Caco-2 (cell line): Measurements from ENCODE around the gene FCHSD2. TPM values are rescaled to one million over a fixed set of nuclear protein-coding genes. Genes with fewer than 3 reads are reported as not detected.
A peak's percentile ranks its signal among the peaks of the same experiment; 100 is the strongest.

Experiments used
- BruUV-seq: library from RNA; stranded (reverse); fragments of 400-500 nt; replicated peaks from 2 replicates; lab custom pipeline; 2021; lab: Mats Ljungman, UMichigan
- CTCF ChIA-PET: fragments of 300-600 bp; sonication (Branson Sonifier 250); formaldehyde crosslinking; loops from one replicate; lab custom pipeline; 2022; ENCODE audit warnings: antibody characterized with exemption; lab: Charles Lee
- POLR2A ChIA-PET: fragments of 300-600 bp; sonication (Branson Sonifier 250); formaldehyde crosslinking; loops from one replicate; lab custom pipeline; 2022; ENCODE audit warnings: antibody characterized with exemption; lab: Charles Lee
- DNase-seq, 2 experiments: peaks; one replicate each; pipeline versions ENCODE4 v3.0.0 to v3.0.0-alpha.2; 2020 to 2022
- H3K27me3 ChIP-seq: replicated peaks from 2 replicates; pipeline ENCODE4 v1.6.0; 2011; ENCODE audit warnings: low read length; ENCODE audit not compliant: control insufficient read depth, insufficient read depth
- H3K36me3 ChIP-seq: 2 replicates; pipeline ENCODE4 v1.5.1; 2011; ENCODE audit warnings: low read length; ENCODE audit not compliant: control insufficient read depth, insufficient read depth
- H3K4me1 ChIP-seq: fragments of 250-450 bp; sonication (Bioruptor Pico); 2 replicates; pipeline ENCODE4 v1.5.1; 2020; ENCODE audit warnings: mild to moderate bottlenecking
- H3K4me3 ChIP-seq: 2 replicates; pipeline ENCODE4 v1.5.1; 2011; ENCODE audit warnings: low read depth, mild to moderate bottlenecking, control low read depth, low read length
- H3K9me3 ChIP-seq: fragments of 250-450 bp; sonication (Bioruptor Pico); 2 replicates; pipeline ENCODE4 v1.5.1; 2020; ENCODE audit warnings: mild to moderate bottlenecking, moderate library complexity
- H3K27ac Mint-ChIP-seq: one replicate; pipeline ENCODE4 v1.8.0; 2022; ENCODE audit warnings: mixed read lengths; ENCODE audit not compliant: unreplicated experiment
- H3K27me3 Mint-ChIP-seq: one replicate; pipeline ENCODE4 v1.8.0; 2022; ENCODE audit warnings: mixed read lengths; ENCODE audit not compliant: insufficient read depth, unreplicated experiment
- H3K36me3 Mint-ChIP-seq: one replicate; pipeline ENCODE4 v1.8.0; 2022; ENCODE audit warnings: mild to moderate bottlenecking, mixed read lengths; ENCODE audit not compliant: insufficient read depth, unreplicated experiment
- H3K4me1 Mint-ChIP-seq: one replicate; pipeline ENCODE4 v1.8.0; 2022; ENCODE audit warnings: low read depth, mixed read lengths; ENCODE audit not compliant: unreplicated experiment
- H3K4me3 Mint-ChIP-seq: one replicate; pipeline ENCODE4 v1.8.0; 2022; ENCODE audit warnings: mild to moderate bottlenecking, moderate library complexity, mixed read lengths; ENCODE audit not compliant: unreplicated experiment
- H3K9me3 Mint-ChIP-seq: one replicate; pipeline ENCODE4 v1.8.0; 2022; ENCODE audit warnings: mixed read lengths; ENCODE audit not compliant: unreplicated experiment
- CTCF ChIP-seq, 2 experiments: fragments of 200-600 bp in 1 of 2; IDR thresholded peaks; 1 replicate in 1 of 2; 2 replicates in 1 of 2; pipeline versions ENCODE4 v1.5.1 to v1.8.0; 2011 to 2022; ENCODE audit warnings: antibody characterized with exemption in 1 of 2, control low read depth in 1 of 2, inconsistent platforms in 1 of 2, low read depth in 1 of 2, low read length in 1 of 2, mild to moderate bottlenecking in 1 of 2, moderate library complexity in 1 of 2; ENCODE audit not compliant: insufficient read depth in 1 of 2, severe bottlenecking in 1 of 2, unreplicated experiment in 1 of 2
- intact Hi-C: fragments of 100-400 bp; cut with micrococcal nuclease; formaldehyde crosslinking; loops from one replicate; pipeline ENCODE4 v1.10.0; 2022; ENCODE audit not compliant: unreplicated experiment
- total RNA-seq: library from RNA; stranded (reverse); gene quantifications from 2 replicates; pipeline ENCODE4 v1.2.3, GENCODE V29; 2022

Gene FCHSD2
- total RNA-seq, 1 experiment from 2014 or later: 32.7 TPM

- Mint-ChIP-seq H3K36me3 (no peaks in the 10 kb centered on the region), H3K4me1 (peaks cover 10% of the 10 kb centered on the region), H3K27me3 (no peaks in the 10 kb centered on the region), H3K4me3 (no peak overlapping the region), H3K27ac (no peak overlapping the region), H3K9me3 (peaks cover 10% of the 10 kb centered on the region)
- H3K4me1 ChIP-seq: peaks cover 12% of the 10 kb centered on the region
- H3K9me3 ChIP-seq: peaks cover under 1% of the 10 kb centered on the region; the same call in 1 of the 2 replicates
- ChIA-PET CTCF (no interaction called here), POLR2A (no interaction called here)
- TF ChIP-seq CTCF (IDR thresholded peaks at IDR 0.05; ENCODE audit: insufficient read depth in 1 of 2, low read depth in 1 of 2, low read length in 1 of 2, severe bottlenecking in 1 of 2, unreplicated experiment in 1 of 2): no peak
- no peak overlapping the region for H3K4me3 ChIP-seq
- peak in 1 of 2 experiments; percentile 35 for DNase-seq
- no TSS peak for BruUV-seq
- H3K36me3 ChIP-seq: no peaks in the 10 kb centered on the region
- H3K27me3 ChIP-seq: no peaks in the 10 kb centered on the region
- intact Hi-C loops: no loop called here
Measured at GRCh38 chr11:72971192-72971967, 170.7 kb downstream of the FCHSD2 start.

GRCh38 chr11:72970557-72971118, 171.5 kb downstream of the FCHSD2 start:
- Mint-ChIP-seq H3K4me1 (peaks cover 10% of the 10 kb centered on the region), H3K36me3 (no peaks in the 10 kb centered on the region), H3K9me3 (peaks cover 10% of the 10 kb centered on the region), H3K4me3 (no peak overlapping the region), H3K27ac (no peak overlapping the region), H3K27me3 (no peaks in the 10 kb centered on the region)
- H3K36me3 ChIP-seq: no peaks in the 10 kb centered on the region
- POLR2A ChIA-PET: no interaction called here
- intact Hi-C loops: no loop called here
- peaks cover 12% of the 10 kb centered on the region for H3K4me1 ChIP-seq
- H3K9me3 ChIP-seq: no peaks in the 10 kb centered on the region
- no peaks in the 10 kb centered on the region for H3K27me3 ChIP-seq
- no peak overlapping the region for H3K4me3 ChIP-seq
- CTCF ChIA-PET: no interaction called here
- DNase-seq: no peak
- no peak for TF ChIP-seq CTCF (IDR thresholded peaks at IDR 0.05; ENCODE audit: insufficient read depth in 1 of 2, low read depth in 1 of 2, low read length in 1 of 2, severe bottlenecking in 1 of 2, unreplicated experiment in 1 of 2)
- BruUV-seq: no TSS peak

- Histone ChIP-seq H3K4me3 (no peak overlapping the region), H3K27me3 (no peaks in the 10 kb centered on the region), H3K36me3 (no peaks in the 10 kb centered on the region), H3K9me3 (no peaks in the 10 kb centered on the region), H3K4me1 (peaks cover 12% of the 10 kb centered on the region)
- peaks cover 10% of the 10 kb centered on the region for H3K4me1 Mint-ChIP-seq
- peaks cover 7% of the 10 kb centered on the region for H3K9me3 Mint-ChIP-seq
- CTCF ChIA-PET: no interaction called here
- no peak overlapping the region for H3K4me3 Mint-ChIP-seq
- BruUV-seq: no TSS peak
- POLR2A ChIA-PET: no interaction called here
- H3K27me3 Mint-ChIP-seq: no peaks in the 10 kb centered on the region
- H3K36me3 Mint-ChIP-seq: no peaks in the 10 kb centered on the region
- no peak for TF ChIP-seq CTCF (IDR thresholded peaks at IDR 0.05; ENCODE audit: insufficient read depth in 1 of 2, low read depth in 1 of 2, low read length in 1 of 2, severe bottlenecking in 1 of 2, unreplicated experiment in 1 of 2)
- no peak overlapping the region for H3K27ac Mint-ChIP-seq
- no peak for DNase-seq
- intact Hi-C loops: no loop called here
Measured at GRCh38 chr11:72969894-72970335, 172.2 kb downstream of the FCHSD2 start.
